ENCODE data around the gene PIK3R1.

DNA sequence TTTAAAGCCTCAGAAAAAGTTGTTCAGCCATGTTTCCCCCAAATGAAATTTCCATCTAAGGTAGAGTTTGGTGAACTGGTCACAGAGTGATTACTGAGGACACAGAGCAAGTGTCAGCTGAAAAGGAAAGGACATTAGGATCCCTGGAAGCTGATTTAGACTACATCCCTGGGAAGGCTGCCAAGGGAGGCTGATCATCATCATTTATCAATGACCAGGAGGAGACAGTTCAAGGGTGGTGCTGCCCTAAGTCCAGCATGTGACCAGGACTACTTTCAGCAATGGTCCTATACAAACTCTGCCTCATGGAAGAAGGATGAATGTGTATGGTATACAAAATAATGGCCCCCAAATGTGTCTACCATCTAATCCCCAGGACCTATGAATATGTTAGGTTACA, 120.6 kb downstream of the PIK3R1 start:
- TF ChIP-seq, protein P1, sequence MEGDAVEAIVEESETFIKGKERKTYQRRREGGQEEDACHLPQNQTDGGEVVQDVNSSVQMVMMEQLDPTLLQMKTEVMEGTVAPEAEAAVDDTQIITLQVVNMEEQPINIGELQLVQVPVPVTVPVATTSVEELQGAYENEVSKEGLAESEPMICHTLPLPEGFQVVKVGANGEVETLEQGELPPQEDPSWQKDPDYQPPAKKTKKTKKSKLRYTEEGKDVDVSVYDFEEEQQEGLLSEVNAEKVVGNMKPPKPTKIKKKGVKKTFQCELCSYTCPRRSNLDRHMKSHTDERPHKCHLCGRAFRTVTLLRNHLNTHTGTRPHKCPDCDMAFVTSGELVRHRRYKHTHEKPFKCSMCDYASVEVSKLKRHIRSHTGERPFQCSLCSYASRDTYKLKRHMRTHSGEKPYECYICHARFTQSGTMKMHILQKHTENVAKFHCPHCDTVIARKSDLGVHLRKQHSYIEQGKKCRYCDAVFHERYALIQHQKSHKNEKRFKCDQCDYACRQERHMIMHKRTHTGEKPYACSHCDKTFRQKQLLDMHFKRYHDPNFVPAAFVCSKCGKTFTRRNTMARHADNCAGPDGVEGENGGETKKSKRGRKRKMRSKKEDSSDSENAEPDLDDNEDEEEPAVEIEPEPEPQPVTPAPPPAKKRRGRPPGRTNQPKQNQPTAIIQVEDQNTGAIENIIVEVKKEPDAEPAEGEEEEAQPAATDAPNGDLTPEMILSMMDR (IDR thresholded peaks at IDR 0.05) = no peak
- no peak for TF ChIP-seq EZH2phosphoT487 (IDR thresholded peaks at IDR 0.05)

Data from neural progenitor cell (in vitro differentiated cells).